Esophagus (tissue), 2 donors: ENCODE measurements around the gene FCF1. TPM values are rescaled to one million over a fixed set of nuclear protein-coding genes. Genes with fewer than 3 reads are reported as not detected.
A peak's percentile ranks its signal among the peaks of the same experiment; 100 is the strongest.

Source experiments
- H3K27ac ChIP-seq, 2 donors: one replicate each; pipeline ENCODE4 v1.5.1; 2013; ENCODE audit warnings: low read depth in 2 of 2, mild to moderate bottlenecking in 2 of 2, inconsistent platforms in 1 of 2, low read length in 1 of 2, moderate library complexity in 1 of 2
- H3K27me3 ChIP-seq, 2 donors: one replicate each; pipeline ENCODE4 v1.6.1; 2013; ENCODE audit warnings: low read length in 2 of 2, control low read depth in 1 of 2, mild to moderate bottlenecking in 1 of 2; ENCODE audit not compliant: insufficient read depth in 2 of 2, control insufficient read depth in 1 of 2
- H3K36me3 ChIP-seq, 2 donors: one replicate each; pipeline ENCODE4 v1.6.1; 2013; ENCODE audit warnings: low read length in 1 of 2; ENCODE audit not compliant: control insufficient read depth in 2 of 2, insufficient read depth in 2 of 2
- H3K4me1 ChIP-seq, 2 donors: one replicate each; pipeline ENCODE4 v1.6.1; 2013; ENCODE audit warnings: low read length in 1 of 2; ENCODE audit not compliant: control insufficient read depth in 2 of 2, insufficient read depth in 2 of 2
- H3K4me3 ChIP-seq, 2 donors: one replicate each; pipeline ENCODE4 v1.5.1; 2013; ENCODE audit warnings: low read length in 2 of 2, mild to moderate bottlenecking in 2 of 2, low read depth in 1 of 2, moderate library complexity in 1 of 2
- H3K9me3 ChIP-seq, 2 donors: one replicate each; pipeline ENCODE4 v1.6.1; 2013; ENCODE audit warnings: mild to moderate bottlenecking in 2 of 2, low read depth in 1 of 2, low read length in 1 of 2, moderate library complexity in 1 of 2; ENCODE audit not compliant: control insufficient read depth in 2 of 2, insufficient read depth in 1 of 2
- WGBS, 2 donors: extraction: QIAGEN DNeasy Blood & Tissue Kit; methylation state at CpG; one replicate each; pipeline ENCODE4 v1.1.7; 2013; 5-methylcytosine and 5-hydroxymethylcytosine counted together
- polyA plus RNA-seq, 2 donors: library from polyadenylated mRNA; stranded (reverse); fragments of 200-250 nt; gene quantifications; one replicate each; pipeline ENCODE4 v1.2.3, GENCODE V29; 2013
- donor health status: healthy with polysubstance abuse.
- donor health status: Bipolar disorder and iron deficiency.

FCF1 gene, protein sequence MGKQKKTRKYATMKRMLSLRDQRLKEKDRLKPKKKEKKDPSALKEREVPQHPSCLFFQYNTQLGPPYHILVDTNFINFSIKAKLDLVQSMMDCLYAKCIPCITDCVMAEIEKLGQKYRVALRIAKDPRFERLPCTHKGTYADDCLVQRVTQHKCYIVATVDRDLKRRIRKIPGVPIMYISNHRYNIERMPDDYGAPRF
- polyA plus RNA-seq = 10 to 100 TPM in 1 of 2 donors, 1 to 10 TPM in 1; 4.4 to 19.8 TPM

DNA sequence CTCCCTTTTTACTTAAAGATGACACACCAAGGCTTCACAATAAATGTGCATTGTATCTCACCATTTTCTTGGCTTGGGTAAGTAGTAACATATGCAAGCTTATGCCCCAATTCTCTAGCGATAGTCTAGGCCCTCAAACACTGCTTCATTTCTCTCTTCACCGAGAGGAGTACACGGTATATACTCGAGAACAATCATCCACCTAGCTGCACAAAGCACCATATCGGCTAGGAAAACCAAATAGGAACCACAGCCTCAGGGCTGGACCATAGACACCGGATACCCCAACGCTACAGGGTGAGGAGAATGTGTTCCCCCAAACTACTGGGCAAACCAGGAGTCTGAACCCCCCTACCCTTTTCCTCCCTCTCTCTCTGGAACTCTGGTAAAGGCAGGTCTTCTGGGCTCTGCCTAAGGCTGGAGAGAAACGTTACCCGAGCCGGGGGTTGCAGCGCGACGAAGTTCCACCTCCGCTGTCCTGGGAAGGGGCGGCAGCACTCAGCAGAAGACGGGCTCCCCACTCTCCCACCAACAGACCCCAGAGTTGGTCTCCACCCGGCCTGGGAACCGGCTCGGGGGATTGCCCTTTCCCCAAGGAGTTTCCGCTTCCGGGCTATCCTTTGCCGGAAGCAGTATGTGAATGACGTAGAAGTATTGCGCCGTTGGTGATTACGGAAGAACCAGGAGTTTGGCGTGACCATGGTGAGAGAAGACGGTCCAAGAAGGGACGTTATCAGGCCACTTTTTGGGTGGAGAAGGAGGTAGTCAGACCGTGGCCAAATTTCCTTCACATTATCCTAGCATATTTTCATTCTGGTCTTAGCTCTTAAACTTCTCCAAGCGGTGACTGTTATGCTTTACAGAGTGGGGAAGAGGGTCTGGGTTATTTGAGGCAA, at the start of gene FCF1, which contains the start of gene AREL1:
Gene FCF1, plus strand, starts transcription at position 646 of the 896 bp plus-strand sequence. Its CDS starts 54 bp downstream, at position 700.
Gene AREL1, minus strand, starts transcription at position 582 of the 896 bp plus-strand sequence. CDS start 27,465 bp downstream, outside the sequence.
- WGBS, 2 donors = 0% methylated on average over 31 of the region's 31 CpGs
- Histone ChIP-seq H3K27me3 (no peaks in the 10 kb centered on the region), H3K27ac (peak within 1 kb of the TSS; percentile 80 to 96), H3K4me1 (no peaks in the 10 kb centered on the region), H3K36me3 (peaks cover 0 to 4% of the 10 kb centered on the region in 2 donors), H3K9me3 (no peaks in the 10 kb centered on the region), H3K4me3 (peak within 1 kb of the TSS; percentile 92)

DNA sequence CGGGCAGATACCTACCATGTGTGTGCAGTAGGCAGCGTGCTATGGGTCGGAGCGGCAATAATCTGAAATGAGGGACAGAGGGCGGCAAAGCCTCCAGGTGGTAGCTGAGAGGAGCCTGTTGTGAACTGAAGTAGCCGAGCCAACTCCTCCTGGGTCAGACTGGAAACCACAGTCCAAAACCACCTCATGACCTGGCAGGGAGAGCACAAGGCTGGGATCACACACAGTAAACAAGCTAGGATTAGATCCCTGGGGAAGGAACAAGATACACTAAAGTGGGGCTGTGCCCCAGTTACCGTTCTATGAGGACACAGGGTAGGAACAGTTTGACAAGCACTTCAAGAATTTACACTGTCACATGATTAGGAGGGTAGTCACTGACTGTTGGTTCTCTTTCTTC, 49.1 kb upstream of the FCF1 start:
- Histone ChIP-seq H3K4me3 (no peak overlapping the region), H3K27ac (no peak overlapping the region), H3K9me3 (no peaks in the 10 kb centered on the region), H3K4me1 (peaks cover 0 to 6% of the 10 kb centered on the region in 2 donors), H3K36me3 (peaks cover 18 to 26% of the 10 kb centered on the region in 2 donors), H3K27me3 (no peaks in the 10 kb centered on the region)
- 90 to 92% methylated on average over 7 of the region's 7 CpGs for WGBS, 2 donors

DNA sequence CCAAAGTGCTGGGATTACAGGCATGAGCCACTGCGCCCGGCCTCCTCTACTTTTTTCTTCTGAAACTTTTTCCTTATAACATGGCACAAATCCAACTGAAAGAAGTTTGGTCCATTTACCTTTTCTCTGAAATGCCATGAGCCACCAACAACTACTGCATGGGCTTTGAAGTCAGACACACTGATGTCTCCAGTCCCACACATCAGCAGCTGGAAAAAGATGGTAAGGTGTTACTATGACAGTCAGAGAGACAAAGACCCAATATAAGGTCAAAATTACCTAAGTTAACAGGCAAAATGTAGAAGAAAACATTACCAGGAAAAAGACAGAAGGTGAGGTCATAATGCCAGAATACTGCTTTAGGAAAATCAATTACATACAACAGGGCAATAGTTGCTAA, 48.2 kb upstream of the FCF1 start:
- Histone ChIP-seq H3K27me3 (no peaks in the 10 kb centered on the region), H3K4me3 (no peak overlapping the region), H3K9me3 (no peaks in the 10 kb centered on the region), H3K4me1 (peaks cover 0 to 6% of the 10 kb centered on the region in 2 donors), H3K36me3 (peaks cover 23 to 26% of the 10 kb centered on the region in 2 donors), H3K27ac (no peak overlapping the region)
- WGBS, 2 donors = 89 to 93% methylated on average over 2 of the region's 2 CpGs

DNA sequence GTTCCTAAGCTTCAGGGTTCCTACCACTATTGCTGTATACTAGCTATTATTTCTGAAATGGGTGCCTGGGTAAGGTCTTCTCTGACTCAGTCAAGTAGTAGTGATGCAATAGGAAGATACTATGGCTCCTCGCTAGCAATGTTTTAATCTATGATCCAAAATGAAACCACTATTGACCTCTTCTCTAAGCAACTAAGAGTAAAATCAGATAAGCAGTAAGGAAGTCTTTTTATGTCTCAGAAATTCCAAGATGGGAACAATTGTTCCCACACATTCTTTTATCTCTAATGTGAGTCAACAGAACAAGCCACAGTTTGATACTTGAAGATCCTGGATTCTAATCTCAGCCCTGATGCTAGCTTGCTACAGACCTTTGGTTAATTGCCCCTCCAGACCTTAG, 45.2 kb upstream of the FCF1 start:
- H3K4me1 ChIP-seq = peaks cover 0 to 6% of the 10 kb centered on the region in 2 donors
- no peaks in the 10 kb centered on the region for H3K9me3 ChIP-seq
- no peak overlapping the region for H3K27ac ChIP-seq
- WGBS, 2 donors = 85 to 89% methylated on average over 1 of the region's 1 CpG
- no peak overlapping the region for H3K4me3 ChIP-seq
- no peaks in the 10 kb centered on the region for H3K27me3 ChIP-seq
- H3K36me3 ChIP-seq = peaks cover 18 to 21% of the 10 kb centered on the region in 2 donors

- no peaks in the 10 kb centered on the region for H3K4me1 ChIP-seq
- no peak overlapping the region for H3K4me3 ChIP-seq
- peaks cover 15 to 16% of the 10 kb centered on the region in 2 donors for H3K36me3 ChIP-seq
- no peak overlapping the region for H3K27ac ChIP-seq
- no peaks in the 10 kb centered on the region for H3K9me3 ChIP-seq
- WGBS, 2 donors = 85 to 88% methylated on average over 1 of the region's 1 CpG
- H3K27me3 ChIP-seq = no peaks in the 10 kb centered on the region
Measured at GRCh38 chr14:74669256-74669655, 43.7 kb upstream of the FCF1 start.

DNA sequence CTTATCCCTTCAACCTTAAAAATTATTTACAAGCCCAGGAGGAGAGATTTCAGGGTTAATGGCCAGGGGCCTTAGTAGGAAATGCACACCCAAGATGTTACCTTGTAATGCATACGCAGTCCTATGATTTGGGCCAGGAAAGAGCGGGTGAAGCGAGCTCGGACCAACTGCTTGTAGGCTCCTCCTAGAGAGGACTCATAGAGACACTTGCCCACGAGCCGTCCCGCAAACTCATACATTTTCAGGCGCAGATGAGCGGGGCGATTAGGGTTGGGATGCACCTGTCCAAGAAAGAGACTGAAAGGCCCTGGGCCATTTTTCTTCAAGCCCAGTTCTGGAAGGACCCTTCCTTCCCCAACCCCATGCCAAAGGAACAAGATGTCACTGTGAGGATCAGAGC, 43.1 kb upstream of the FCF1 start:
- Histone ChIP-seq H3K4me3 (no peak overlapping the region), H3K27ac (no peak overlapping the region), H3K36me3 (peaks cover 14 to 18% of the 10 kb centered on the region in 2 donors), H3K9me3 (no peaks in the 10 kb centered on the region), H3K4me1 (no peaks in the 10 kb centered on the region), H3K27me3 (no peaks in the 10 kb centered on the region)
- WGBS, 2 donors = 98 to 99% methylated on average over 10 of the region's 10 CpGs

GRCh38 chr14:74670726-74671411, 42.1 kb upstream of the FCF1 start:
- no peak overlapping the region for H3K4me3 ChIP-seq
- H3K27me3 ChIP-seq = no peaks in the 10 kb centered on the region
- H3K27ac ChIP-seq = no peak overlapping the region
- H3K36me3 ChIP-seq = peaks cover 14 to 20% of the 10 kb centered on the region in 2 donors
- no peaks in the 10 kb centered on the region for H3K4me1 ChIP-seq
- H3K9me3 ChIP-seq = no peaks in the 10 kb centered on the region
- WGBS, 2 donors = 86 to 89% methylated on average over 9 of the region's 9 CpGs

DNA sequence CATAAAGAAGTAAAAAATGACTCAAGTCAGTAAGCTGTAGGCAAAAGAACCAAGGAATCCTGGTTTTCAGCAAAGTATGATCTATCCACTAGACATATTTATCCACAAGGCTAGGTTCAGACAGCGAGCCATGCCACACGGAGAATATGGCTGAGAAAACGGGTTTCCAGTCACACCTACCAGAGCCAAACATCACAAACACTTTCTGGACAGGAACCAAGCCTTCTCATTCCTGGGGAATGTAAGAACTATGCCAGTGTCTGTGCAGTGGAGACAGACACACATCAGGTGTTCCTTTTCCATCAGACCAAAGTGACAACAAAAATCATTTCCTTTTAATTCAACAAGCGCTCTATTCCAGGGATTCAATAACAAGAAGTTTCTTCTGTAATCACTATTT, 41.2 kb upstream of the FCF1 start:
- Histone ChIP-seq H3K9me3 (no peaks in the 10 kb centered on the region), H3K27me3 (no peaks in the 10 kb centered on the region), H3K4me1 (no peaks in the 10 kb centered on the region), H3K4me3 (no peak overlapping the region), H3K36me3 (peaks cover 17 to 22% of the 10 kb centered on the region in 2 donors), H3K27ac (no peak overlapping the region)
- 44 to 45% methylated on average over 4 of the region's 4 CpGs for WGBS, 2 donors

DNA sequence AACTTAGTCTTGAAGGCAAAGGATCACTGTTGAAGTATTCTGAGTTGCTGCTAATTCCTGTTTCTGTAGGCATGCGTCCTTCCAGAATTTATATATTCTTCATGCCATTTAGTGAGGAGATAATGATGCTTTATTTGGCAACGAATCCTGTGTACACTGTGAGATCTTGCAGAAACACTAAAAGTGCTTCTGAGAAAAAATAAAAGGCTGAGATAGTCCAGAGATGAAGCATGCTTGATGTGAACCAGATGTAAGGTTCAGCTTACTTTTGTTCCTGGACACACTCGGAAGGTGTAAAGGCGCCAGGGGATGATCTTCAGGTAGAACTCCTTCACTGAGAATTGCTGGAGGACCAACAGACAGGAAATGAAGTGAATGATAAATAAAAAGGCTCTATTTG, 39.2 kb upstream of the FCF1 start:
- Histone ChIP-seq H3K27ac (no peak overlapping the region), H3K27me3 (no peaks in the 10 kb centered on the region), H3K4me1 (no peaks in the 10 kb centered on the region), H3K9me3 (no peaks in the 10 kb centered on the region), H3K4me3 (no peak overlapping the region), H3K36me3 (peaks cover 13 to 21% of the 10 kb centered on the region in 2 donors)
- WGBS, 2 donors = 91 to 94% methylated on average over 4 of the region's 4 CpGs
